Naive B cell (primary cell): Measurements from ENCODE around the gene DNAH6. TPM values are rescaled to one million over a fixed set of nuclear protein-coding genes. Genes with fewer than 3 reads are reported as not detected.

Experiments used
- ATAC-seq, 2 donors: fragments of 150-1000 bp; cut with Tn5 transposase; 2 replicates each; pipeline ENCODE4 v1.10.0; 2021; ENCODE audit warnings: low read depth in 2 of 2, mild to moderate bottlenecking in 2 of 2, moderate library complexity in 2 of 2
- DNase-seq: peaks from one replicate; pipeline ENCODE4 v3.0.0; 2022
- H3K27ac Mint-ChIP-seq, 6 donors: one replicate each; pipeline ENCODE4 v1.8.0; 2020 to 2022; ENCODE audit warnings: mild to moderate bottlenecking in 6 of 6, mixed read lengths in 6 of 6, moderate library complexity in 5 of 6, inconsistent platforms in 2 of 6
- H3K27me3 Mint-ChIP-seq, 3 donors: one replicate each; pipeline ENCODE4 v1.8.0; 2021 to 2022; ENCODE audit warnings: mixed read lengths in 3 of 3, mild to moderate bottlenecking in 1 of 3
- H3K36me3 Mint-ChIP-seq, 2 donors: one replicate each; pipeline ENCODE4 v1.8.0; 2020 to 2022; ENCODE audit warnings: mixed read lengths in 2 of 2, inconsistent platforms in 1 of 2, mild to moderate bottlenecking in 1 of 2
- H3K4me1 Mint-ChIP-seq, 3 donors: one replicate each; pipeline ENCODE4 v1.8.0; 2020 to 2022; ENCODE audit warnings: mixed read lengths in 3 of 3, inconsistent platforms in 1 of 3, mild to moderate bottlenecking in 1 of 3, moderate library complexity in 1 of 3
- H3K4me3 Mint-ChIP-seq, 8 donors: one replicate each; pipeline ENCODE4 v1.8.0; 2020 to 2022; ENCODE audit warnings: mild to moderate bottlenecking in 8 of 8, mixed read lengths in 8 of 8, moderate library complexity in 8 of 8, inconsistent platforms in 2 of 8
- H3K9me3 Mint-ChIP-seq, 7 donors: one replicate each; pipeline ENCODE4 v1.8.0; 2020 to 2022; ENCODE audit warnings: mixed read lengths in 7 of 7, mild to moderate bottlenecking in 5 of 7, inconsistent platforms in 2 of 7, moderate library complexity in 1 of 7
- polyA plus RNA-seq, 6 donors: library from polyadenylated mRNA; unstranded; fragments of 300-500 nt; fragmentation: Illumina TruSeq; gene quantifications; one replicate each; pipeline ENCODE4 v1.2.3, GENCODE V29; 2021; ENCODE audit warnings: low read depth in 6 of 6

DNAH6 gene
- polyA plus RNA-seq, 6 donors from 2014 or later: 0.23 to 0.69 (median 0.60) TPM; not detected in 2

DNA sequence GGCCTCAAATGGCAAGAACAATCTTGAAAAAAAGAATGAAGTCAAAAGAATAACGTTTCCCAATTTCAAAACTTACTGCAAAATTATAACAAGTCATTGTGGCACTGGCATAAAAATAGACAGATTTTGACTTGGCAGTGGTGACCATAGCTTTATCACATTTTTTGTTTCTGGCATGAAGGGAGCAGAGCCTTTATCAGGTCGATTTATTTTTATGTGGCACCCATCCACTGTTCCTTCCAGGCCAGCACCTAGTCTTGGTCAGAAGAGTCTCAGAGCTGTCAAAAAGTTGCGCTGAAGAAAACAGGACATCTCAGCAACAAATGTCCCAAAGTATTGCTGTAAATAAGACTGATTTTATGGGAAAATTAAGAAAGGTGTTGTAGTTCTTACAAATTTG, 272.2 kb downstream of the DNAH6 start:
- Mint-ChIP-seq H3K9me3 (peaks cover 0 to 4% (median 2%) of the 10 kb centered on the region in 7 donors), H3K4me1 (peaks cover 0 to 7% (median 2%) of the 10 kb centered on the region in 3 donors), H3K36me3 (peaks cover 0 to 4% of the 10 kb centered on the region in 2 donors), H3K4me3 (no peak overlapping the region), H3K27me3 (peaks cover 0 to 6% (median 0%) of the 10 kb centered on the region in 3 donors), H3K27ac (no peak overlapping the region)
- no peak for ATAC-seq
- no peak for DNase-seq

DNA sequence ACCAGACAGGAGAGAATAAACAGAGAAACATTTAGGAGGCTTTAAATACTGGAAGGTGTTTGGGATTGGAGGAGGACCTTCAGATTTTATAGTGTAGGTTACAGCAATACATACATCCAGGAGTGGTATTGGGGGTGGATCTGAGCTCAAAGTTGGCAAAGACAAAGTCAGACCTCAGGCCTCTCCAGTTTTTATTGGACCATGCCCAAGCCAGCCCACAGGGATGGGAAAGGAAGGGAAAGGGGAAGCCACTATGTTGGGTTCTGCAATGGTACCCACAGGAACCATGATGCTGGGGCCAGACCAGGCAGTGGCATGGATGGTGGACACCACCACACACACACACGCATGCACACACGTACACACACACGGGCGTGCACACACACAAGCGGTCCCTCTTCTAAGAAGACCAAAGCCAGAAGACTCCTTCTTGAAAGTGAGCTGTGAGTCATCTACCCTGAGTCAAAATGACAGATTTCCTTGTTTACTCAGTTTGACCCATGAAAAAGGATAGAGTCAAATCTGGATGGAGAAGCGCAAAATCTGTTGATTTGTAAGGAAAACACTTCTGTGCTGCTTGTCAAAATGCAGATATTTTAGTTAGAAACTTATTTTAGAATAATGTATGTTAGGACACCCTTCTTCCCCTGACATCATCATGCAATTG, 276.7 kb downstream of the DNAH6 start:
- ATAC-seq: no peak

DNA sequence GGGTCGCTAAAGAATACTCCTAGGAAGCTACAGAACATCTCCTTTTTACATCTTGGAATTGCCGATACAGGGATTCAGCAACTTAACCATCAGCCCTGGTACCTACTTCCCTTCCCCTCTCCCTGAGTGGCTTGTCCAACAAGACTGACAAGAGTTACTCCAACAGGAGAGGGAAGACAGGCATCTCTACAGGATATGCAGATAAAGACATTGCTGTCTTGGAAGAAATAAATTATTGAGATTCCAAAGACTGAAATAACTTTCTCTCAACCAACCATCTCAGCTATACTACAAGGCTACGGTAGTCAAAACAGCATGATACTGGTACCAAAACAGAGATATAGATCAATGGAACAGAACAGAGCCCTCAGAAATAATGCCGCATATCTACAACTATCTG, 277.3 kb downstream of the DNAH6 start:
- Mint-ChIP-seq H3K27ac (no peak overlapping the region), H3K4me1 (no peaks in the 10 kb centered on the region), H3K27me3 (peaks cover 0 to 6% (median 0%) of the 10 kb centered on the region in 3 donors), H3K4me3 (no peak overlapping the region), H3K36me3 (peaks cover 0 to 7% of the 10 kb centered on the region in 2 donors), H3K9me3 (peaks cover 0 to 5% (median 0%) of the 10 kb centered on the region in 7 donors)
- no peak for DNase-seq
- no peak for ATAC-seq

More for the DNA sequence above, 276.7 kb downstream of the DNAH6 start:
- Mint-ChIP-seq H3K9me3 (peaks cover 0 to 5% (median 0%) of the 10 kb centered on the region in 7 donors), H3K4me1 (peaks cover 0 to under 1% (median 0%) of the 10 kb centered on the region in 3 donors), H3K27me3 (peaks cover 0 to under 1% (median 0%) of the 10 kb centered on the region in 3 donors), H3K4me3 (no peak overlapping the region), H3K36me3 (peaks cover 0 to 7% of the 10 kb centered on the region in 2 donors), H3K27ac (no peak overlapping the region)
- no peak for DNase-seq

DNA sequence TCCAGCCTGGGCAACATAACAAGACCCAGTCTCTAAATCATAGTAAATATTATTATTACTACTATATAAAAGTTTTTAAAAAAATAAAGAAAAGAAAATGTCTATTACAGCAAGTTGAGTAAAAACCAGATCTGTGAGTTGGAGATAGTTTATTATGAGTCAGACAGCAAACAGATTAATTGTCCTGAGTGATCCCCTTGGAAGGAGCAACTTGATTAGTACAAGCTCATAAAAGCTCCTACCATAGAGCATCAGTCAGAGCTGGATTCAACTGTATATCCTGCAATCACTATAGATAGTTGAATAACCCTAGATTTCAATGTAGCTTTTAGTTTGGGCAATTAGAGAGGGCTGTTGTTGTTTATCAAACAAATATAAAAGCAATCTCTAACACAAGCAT, 280.5 kb downstream of the DNAH6 start:
- no peak overlapping the region for H3K4me3 Mint-ChIP-seq
- H3K36me3 Mint-ChIP-seq: peaks cover 0 to 7% of the 10 kb centered on the region in 2 donors
- no peak overlapping the region for H3K27ac Mint-ChIP-seq
- peaks cover 0 to 6% (median 0%) of the 10 kb centered on the region in 3 donors for H3K27me3 Mint-ChIP-seq
- no peaks in the 10 kb centered on the region for H3K4me1 Mint-ChIP-seq
- ATAC-seq: no peak
- no peak for DNase-seq
- peaks cover 0 to 9% (median 3%) of the 10 kb centered on the region in 7 donors for H3K9me3 Mint-ChIP-seq

GRCh38 chr2:84797271-84797670, 281.0 kb downstream of the DNAH6 start:
- no peak for ATAC-seq
- peaks cover 0 to 6% (median 0%) of the 10 kb centered on the region in 3 donors for H3K27me3 Mint-ChIP-seq
- peaks cover 0 to 7% of the 10 kb centered on the region in 2 donors for H3K36me3 Mint-ChIP-seq
- H3K9me3 Mint-ChIP-seq: peaks cover 0 to 13% (median 8%) of the 10 kb centered on the region in 7 donors
- no peaks in the 10 kb centered on the region for H3K4me1 Mint-ChIP-seq
- H3K4me3 Mint-ChIP-seq: no peak overlapping the region
- no peak overlapping the region for H3K27ac Mint-ChIP-seq
- no peak for DNase-seq

GRCh38 chr2:84799772-84800171, 283.5 kb downstream of the DNAH6 start:
- ATAC-seq (no peak), DNase-seq (no peak)
- no peaks in the 10 kb centered on the region for H3K4me1 Mint-ChIP-seq
- no peak overlapping the region for H3K4me3 Mint-ChIP-seq
- H3K36me3 Mint-ChIP-seq: no peaks in the 10 kb centered on the region
- H3K27me3 Mint-ChIP-seq: peaks cover 0 to 6% (median 0%) of the 10 kb centered on the region in 3 donors
- H3K27ac Mint-ChIP-seq: no peak overlapping the region
- H3K9me3 Mint-ChIP-seq: peaks cover 0 to 19% (median 10%) of the 10 kb centered on the region in 7 donors

DNA sequence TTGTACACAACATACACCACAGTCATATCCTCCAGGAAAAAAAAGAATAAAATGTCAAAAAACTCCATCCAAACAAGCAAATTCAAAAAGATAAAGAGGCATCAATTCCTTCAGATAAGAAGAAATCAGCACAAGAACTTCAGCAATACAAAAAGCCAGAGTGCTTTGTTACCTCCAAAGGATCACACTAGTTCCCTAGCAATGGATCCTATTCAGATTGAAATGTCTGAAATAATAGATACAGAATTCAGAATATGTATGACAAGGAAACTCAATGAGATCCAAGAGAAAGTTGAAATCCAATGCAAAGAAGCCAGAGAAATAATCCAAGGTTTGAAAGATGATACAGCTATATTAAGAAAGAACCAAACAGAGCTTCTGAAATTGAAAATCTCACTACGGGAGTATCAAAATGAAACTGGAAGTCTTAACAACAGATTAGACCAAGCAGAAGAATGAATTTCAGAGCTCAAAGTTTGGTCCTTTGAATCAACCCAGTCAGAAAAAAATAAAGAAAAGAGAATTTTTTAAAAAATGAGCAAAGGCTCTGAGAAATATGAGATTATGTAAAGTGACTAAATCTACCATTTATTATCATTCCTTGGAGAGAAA, 284.0 kb downstream of the DNAH6 start:
- ATAC-seq: no peak
- DNase-seq: no peak
- Mint-ChIP-seq H3K9me3 (peaks cover 0 to 19% (median 10%) of the 10 kb centered on the region in 7 donors), H3K4me1 (no peaks in the 10 kb centered on the region), H3K4me3 (peak overlapping the region in 1 of 8 donors; percentile 36), H3K27ac (no peak overlapping the region), H3K27me3 (peaks cover 0 to 6% (median 0%) of the 10 kb centered on the region in 3 donors), H3K36me3 (no peaks in the 10 kb centered on the region)

DNA sequence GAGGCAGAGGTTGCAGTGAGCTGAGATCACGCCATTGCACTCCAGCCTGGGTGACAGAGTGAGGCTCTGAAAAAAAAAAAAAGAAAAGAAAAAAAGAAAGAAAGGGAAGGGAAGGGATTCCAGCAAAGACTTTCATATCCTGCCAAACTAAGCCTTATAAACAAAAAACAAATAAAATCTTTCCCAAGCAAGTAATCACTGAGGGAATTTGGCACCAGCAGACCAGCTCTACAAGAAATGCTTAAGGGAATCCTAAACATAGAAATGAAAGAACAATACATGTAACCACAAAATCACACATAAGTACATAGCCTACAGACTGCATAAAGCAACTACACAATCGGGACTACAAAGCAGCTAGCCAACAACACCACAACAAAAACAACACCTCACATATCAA, 285.5 kb downstream of the DNAH6 start:
- ATAC-seq (no peak), DNase-seq (no peak)
- no peak overlapping the region for H3K27ac Mint-ChIP-seq
- H3K9me3 Mint-ChIP-seq: peaks cover 0 to 19% (median 10%) of the 10 kb centered on the region in 7 donors
- no peak overlapping the region for H3K4me3 Mint-ChIP-seq
- H3K27me3 Mint-ChIP-seq: peaks cover 0 to 6% (median 0%) of the 10 kb centered on the region in 3 donors
- H3K4me1 Mint-ChIP-seq: peaks cover 0 to 2% (median 0%) of the 10 kb centered on the region in 3 donors
- H3K36me3 Mint-ChIP-seq: no peaks in the 10 kb centered on the region

DNA sequence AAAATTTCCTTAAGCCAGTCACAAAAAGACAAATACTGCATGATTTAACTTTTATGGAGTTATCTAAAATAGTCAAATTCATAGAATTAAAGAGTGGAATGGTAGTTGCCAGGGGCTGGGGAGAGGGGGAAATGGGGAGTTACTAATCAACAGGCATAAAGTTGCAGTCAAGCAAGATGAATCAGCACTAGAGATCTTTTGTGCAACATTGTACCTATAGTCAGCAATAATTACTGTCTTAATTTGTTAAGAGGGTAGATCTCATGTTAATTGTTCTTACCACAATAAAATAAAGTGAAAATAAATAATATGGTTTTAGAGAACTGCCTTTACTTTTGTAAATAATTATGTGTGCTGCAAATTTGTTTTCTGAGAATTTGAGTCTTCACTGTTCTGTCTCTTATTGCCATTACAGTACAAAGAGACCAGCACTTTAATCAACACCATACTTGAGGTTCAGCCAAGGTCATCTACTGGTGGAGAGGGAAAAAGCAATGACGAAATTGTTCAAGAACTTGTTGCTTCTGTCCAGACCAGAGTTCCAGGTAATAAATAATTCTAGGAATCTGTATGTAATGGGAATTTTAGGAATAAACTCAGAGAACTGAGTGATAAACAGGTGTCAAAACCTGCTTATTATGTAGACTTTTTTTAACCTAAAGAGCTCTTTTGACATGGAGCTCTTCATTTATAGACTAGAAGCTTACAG, 289.1 kb downstream of the DNAH6 start:
- peaks cover 0 to 9% (median 0%) of the 10 kb centered on the region in 3 donors for H3K27me3 Mint-ChIP-seq
- ATAC-seq: no peak
- H3K36me3 Mint-ChIP-seq: no peaks in the 10 kb centered on the region
- H3K4me3 Mint-ChIP-seq: no peak overlapping the region
- no peak for DNase-seq
- H3K9me3 Mint-ChIP-seq: peaks cover 0 to 19% (median 8%) of the 10 kb centered on the region in 7 donors
- H3K4me1 Mint-ChIP-seq: peaks cover 0 to 11% (median 0%) of the 10 kb centered on the region in 3 donors
- no peak overlapping the region for H3K27ac Mint-ChIP-seq

- DNase-seq (no peak), ATAC-seq (no peak)
- Mint-ChIP-seq H3K36me3 (no peaks in the 10 kb centered on the region), H3K9me3 (peaks cover 0 to 9% (median 3%) of the 10 kb centered on the region in 7 donors), H3K27me3 (peaks cover 0 to 11% (median 6%) of the 10 kb centered on the region in 3 donors), H3K4me1 (peaks cover 0 to 11% (median 0%) of the 10 kb centered on the region in 3 donors), H3K27ac (no peak overlapping the region), H3K4me3 (no peak overlapping the region)
Measured at GRCh38 chr2:84807063-84807485, 290.8 kb downstream of the DNAH6 start.

DNA sequence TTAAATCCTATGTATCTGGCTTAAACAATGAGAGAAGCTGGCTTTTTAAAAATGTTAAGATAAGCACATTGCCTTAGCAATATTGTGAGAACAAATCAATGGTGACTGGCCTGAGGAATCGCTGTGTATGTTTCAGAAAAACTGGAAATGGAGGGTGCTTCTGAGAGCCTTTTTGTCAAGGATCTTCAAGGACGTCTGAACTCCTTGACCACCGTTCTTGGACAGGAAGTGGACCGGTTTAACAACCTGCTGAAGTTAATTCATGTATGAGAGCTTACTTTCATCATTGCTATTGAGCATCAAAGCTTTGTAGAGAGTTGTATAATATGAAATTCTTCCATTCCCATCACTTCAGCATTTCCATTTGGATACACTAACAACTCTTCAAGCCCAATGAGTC, 292.0 kb downstream of the DNAH6 start:
- ATAC-seq (no peak), DNase-seq (no peak)
- Mint-ChIP-seq H3K4me3 (no peak overlapping the region), H3K4me1 (peaks cover 0 to 11% (median 0%) of the 10 kb centered on the region in 3 donors), H3K27me3 (peaks cover 0 to 14% (median 11%) of the 10 kb centered on the region in 3 donors), H3K27ac (no peak overlapping the region), H3K9me3 (no peaks in the 10 kb centered on the region), H3K36me3 (no peaks in the 10 kb centered on the region)

DNA sequence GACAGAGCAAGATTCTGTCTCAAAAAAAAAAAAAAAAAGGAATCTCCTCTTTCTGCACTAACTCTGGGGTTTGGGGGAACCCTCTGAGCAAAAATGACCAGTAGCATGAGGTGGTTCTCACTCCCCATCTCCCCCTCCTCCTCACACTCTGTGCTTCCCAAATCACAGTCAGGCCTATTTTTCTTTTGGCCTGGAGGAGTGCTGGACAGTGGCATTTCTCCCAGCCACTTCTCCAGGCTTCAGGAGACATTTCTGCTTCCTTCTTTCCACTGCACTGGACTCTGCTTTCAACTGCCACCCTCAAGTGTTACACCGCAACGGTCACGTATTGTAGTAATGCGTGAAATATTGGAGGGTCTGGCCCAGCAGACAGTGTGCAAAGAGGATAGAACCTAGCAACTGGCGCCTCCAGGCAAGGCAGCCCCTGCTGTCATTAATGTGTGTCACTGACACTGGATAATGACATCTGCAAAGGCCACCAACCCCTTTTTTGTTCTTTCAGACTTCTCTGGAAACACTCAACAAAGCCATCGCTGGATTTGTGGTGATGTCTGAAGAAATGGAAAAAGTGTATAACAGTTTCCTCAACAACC, 295.6 kb downstream of the DNAH6 start:
- DNase-seq (no peak), ATAC-seq (no peak)
- H3K4me1 Mint-ChIP-seq: peaks cover 6 to 27% (median 8%) of the 10 kb centered on the region in 3 donors
- peaks cover 0 to 18% (median 11%) of the 10 kb centered on the region in 3 donors for H3K27me3 Mint-ChIP-seq
- H3K36me3 Mint-ChIP-seq: peaks cover 0 to 4% of the 10 kb centered on the region in 2 donors
- no peaks in the 10 kb centered on the region for H3K9me3 Mint-ChIP-seq
- H3K27ac Mint-ChIP-seq: no peak overlapping the region
- H3K4me3 Mint-ChIP-seq: no peak overlapping the region

DNA sequence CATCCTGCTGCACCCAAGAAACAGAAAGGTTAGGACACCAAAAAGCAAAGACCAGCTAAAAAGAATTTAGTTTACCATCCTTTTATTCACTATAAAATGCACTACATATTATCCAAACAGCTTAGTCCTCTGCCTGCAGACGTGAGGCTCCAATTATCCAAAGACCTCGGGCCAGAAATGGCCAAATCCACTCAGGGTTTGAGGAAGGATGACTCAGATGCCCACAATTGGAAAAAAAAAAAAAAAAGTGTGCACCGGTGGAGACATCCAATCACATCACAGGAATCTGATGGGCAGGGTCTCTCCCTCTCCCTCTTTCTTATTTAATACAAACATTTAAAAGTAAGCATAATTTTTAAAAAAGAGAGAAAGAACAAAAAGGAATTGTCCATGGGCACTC, 298.8 kb downstream of the DNAH6 start:
- H3K4me3 Mint-ChIP-seq: no peak overlapping the region
- H3K4me1 Mint-ChIP-seq: peaks cover 15 to 46% (median 23%) of the 10 kb centered on the region in 3 donors
- H3K9me3 Mint-ChIP-seq: peaks cover 0 to 2% (median 0%) of the 10 kb centered on the region in 7 donors
- DNase-seq (no peak), ATAC-seq (no peak)
- H3K27ac Mint-ChIP-seq: no peak overlapping the region
- peaks cover 0 to 4% of the 10 kb centered on the region in 2 donors for H3K36me3 Mint-ChIP-seq
- H3K27me3 Mint-ChIP-seq: peaks cover 0 to 18% (median 4%) of the 10 kb centered on the region in 3 donors
